GM18951 (cell line): Measurements from ENCODE around the gene ZNF506.
"Not testable (repeated sequence)": the region's sequence is repeated elsewhere in the genome, so short reads cannot be mapped to it uniquely, and the experiment has no call there.

Source experiments
- POLR2A ChIP-seq: IDR thresholded peaks from 4 replicates; pipeline ENCODE4 v1.6.1; 2011; ENCODE audit warnings: mild to moderate bottlenecking; ENCODE audit not compliant: insufficient read length, insufficient read depth; ENCODE audit errors: extremely low read depth
- in situ Hi-C: fragments of 300-500 bp; cut with MboI; formaldehyde crosslinking; loops from one replicate; pipeline ENCODE4 v1.12.0; 2022; ENCODE audit warnings: low sequenced_read_pairs, mixed read lengths, inconsistent platforms; ENCODE audit not compliant: unreplicated experiment

Gene ZNF506

DNA sequence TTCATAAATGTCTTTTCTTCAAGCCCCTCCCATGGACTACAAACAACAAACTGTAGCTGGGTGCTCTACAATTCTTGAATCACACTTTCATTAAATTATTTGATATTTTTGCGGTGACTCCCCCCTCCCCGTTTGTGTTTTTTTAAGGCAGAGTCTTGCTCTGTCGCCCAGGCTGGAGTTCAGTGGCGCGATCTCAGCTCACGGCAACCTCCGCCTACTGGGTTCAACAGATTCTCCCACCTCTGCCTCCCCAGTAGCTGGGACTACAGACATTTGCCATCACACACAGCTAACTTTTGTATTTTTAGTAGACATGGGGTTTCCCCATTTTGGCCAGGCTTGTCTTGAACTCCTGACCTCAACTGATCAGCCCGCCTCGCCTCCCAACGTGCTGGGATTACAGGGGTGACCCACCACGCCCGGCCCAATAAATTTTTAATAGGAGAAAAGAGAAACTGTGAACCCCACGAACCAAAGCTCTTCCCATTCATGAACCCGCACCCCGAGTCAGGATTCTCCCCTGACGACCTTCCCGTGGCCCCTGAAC is 703 bp downstream of the ZNF506 start:
- in situ Hi-C loops: no loop called here
- TF ChIP-seq POLR2A: no peak

DNA sequence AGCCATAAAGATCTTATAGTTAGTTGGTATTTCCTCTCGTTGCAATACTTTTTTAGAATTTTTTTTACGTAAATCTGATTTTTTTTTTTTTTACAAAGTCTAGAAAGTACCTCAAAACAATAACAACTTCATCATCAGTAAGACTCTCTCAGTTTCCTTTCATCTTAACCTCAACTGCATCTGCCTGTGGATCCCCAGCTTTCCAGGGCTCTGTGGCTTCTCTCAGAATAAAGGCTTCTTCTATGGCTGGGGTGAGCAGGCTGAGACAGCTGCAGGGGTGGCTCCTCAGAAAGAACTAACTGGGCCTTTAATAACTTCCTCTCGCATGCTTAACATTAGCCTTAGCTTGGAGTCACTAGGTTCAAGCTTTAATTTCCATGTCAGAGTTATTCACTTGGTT is 4.2 kb downstream of the ZNF506 start:
- no peak for TF ChIP-seq POLR2A
- in situ Hi-C loops: no loop called here

DNA sequence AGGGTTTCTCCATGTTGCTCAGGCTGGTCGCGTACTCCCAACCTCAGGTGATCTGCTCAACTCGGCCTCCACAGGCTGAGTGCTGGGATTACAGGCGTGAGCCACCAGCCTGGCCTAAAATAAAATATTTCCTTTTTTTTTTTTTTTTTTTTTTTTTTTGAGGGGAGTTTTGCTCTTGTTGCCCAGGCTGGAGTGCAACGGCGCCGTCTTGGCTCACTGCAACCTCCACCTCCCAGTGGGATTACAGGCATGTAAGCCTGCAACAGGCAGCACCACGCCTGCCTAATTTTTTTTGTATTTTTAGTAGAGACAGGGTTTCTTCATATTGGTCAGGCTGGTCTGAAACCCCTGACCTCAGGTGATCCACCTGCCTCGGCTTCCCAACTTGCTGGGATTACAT is 4.9 kb downstream of the ZNF506 start:
- TF ChIP-seq POLR2A: no peak
- in situ Hi-C loops: no loop called here

DNA sequence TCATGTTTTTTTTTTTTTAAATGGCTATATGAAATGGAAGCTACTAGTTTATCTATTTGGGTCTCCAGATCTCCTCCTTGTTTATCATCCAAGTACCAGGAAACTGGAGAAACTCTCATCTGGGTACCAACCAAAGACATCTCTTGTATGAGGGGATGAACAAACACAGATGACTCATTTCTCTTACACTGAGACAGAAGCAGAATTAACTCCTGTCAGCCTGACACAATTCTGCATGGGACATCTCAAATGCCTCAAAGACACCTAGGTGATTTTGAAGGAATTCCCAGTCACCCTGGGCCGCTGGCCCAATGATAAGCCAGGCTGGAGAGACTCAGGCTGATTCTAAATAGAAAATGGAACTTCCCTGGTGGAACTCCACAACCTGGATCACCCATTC is 9.6 kb downstream of the ZNF506 start:
- in situ Hi-C loops: not testable (repeated sequence)

DNA sequence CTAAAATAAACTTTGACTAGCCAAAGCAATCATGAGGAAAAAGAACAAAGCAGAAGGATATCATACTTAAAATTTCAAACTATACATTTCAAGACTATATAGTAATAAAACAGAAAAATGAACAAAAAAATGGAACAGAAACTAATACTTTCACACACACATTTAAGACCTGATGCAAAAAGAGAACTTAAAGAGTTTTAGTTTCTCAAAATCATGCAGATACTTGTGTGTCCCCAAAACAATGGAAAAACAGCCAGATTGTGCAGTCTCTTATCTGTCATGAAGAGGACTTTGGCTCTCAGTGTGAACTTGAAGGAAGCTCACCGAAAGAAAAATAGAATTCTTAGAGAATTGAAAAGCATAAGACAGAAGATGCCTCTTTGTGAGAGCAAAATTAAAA is 16.1 kb downstream of the ZNF506 start:
- TF ChIP-seq POLR2A: no peak
- in situ Hi-C loops: no loop called here

DNA sequence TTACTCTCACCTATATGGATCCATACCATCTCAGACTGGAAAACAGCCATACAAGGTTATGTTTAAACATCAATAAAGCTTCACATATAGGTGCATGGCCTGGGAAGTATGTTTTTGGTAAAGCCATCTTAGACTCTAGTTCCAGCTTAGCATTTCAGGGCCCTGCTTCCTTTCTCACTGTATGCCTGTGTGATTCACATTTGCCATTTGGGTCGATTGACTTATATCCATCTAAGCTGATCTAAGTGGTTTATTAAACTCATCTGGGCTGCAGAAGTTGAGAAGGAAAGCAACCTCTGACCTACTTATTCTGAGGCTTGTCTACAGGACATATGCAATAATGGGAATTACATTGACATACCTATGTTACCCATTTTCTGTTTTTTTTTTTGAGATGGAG is 33.5 kb downstream of the ZNF506 start:
- in situ Hi-C loops: no loop called here
- TF ChIP-seq POLR2A: no peak

DNA sequence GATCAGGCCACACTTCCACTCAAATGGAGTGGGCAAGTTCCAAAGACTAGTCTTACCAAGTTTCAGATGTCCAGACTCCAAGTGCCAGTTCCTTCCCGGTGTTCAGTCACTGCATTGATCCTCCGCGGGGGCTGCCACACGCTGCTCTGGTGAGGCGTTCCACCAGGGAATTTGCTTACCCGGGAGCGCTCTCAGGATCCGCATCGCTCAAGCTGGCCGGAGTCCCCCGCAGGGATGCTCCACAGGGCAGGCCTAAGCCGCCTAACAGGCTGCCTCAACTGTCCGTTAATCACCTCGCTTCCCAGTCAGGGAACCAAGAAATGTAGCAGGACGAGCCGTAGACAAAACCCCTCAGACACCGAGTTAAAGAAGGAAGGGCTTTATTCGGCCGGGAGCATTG is 36.1 kb downstream of the ZNF506 start:
- in situ Hi-C loops: not testable (repeated sequence)

DNA sequence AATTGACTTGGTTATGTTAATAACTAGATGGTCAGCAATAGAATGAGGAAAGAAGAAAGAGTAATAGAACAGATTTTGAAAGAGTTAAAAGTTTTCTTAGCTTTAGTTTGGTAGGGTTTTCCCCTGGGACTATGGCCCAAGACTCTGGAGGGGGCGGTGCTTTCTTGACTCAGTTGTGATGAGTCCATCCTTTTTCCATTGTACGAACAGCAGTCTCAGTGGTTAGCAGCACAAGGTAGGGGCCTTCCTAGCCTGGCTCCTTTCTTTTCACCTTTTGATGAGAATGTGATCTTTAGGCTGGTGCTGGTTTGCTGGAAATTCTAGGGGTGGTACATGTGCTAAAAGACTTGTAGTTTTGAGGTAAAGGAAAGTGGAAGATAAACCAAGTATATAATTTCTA is 38.8 kb downstream of the ZNF506 start:
- no peak for TF ChIP-seq POLR2A
- in situ Hi-C loops: no loop called here

DNA sequence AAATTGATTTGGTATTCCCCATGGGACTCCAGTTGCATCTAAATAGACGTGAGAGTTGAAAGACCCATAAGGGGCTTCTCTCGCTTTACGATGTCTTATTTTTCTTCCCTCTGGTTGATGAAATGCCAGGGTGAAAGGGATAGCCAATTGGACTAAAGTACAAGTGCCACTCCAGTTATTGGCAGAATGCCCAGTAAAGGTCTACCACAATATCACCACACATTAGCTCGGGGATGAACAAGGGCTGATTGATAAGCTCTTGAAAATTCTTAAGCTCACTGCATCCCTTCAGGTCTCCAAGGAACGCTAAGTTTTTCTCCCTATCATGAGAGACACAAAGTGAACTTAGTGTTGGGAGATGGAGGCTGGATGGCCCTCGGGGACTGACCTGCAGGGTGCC is 39.8 kb downstream of the ZNF506 start:
- in situ Hi-C loops: not testable (repeated sequence)

DNA sequence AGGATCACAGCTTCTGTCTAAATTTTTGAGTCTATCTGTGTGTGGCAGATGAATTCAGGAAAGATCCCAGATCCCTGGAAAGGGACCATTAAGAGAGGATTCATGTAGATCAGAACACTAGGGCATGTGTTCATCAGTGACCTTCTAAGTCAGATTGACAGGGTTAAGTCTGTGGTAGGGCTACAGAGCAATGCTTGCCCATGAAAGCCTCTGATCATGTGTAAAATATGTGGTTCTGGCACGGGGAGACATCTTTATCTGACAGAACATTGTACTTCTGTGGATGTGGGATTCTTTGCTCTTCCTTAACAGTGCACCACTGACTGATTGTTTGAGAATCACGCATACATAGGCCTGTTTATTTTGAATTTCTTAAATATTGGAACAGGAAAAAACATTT is 42.9 kb downstream of the ZNF506 start:
- TF ChIP-seq POLR2A: no peak
- in situ Hi-C loops: no loop called here

DNA sequence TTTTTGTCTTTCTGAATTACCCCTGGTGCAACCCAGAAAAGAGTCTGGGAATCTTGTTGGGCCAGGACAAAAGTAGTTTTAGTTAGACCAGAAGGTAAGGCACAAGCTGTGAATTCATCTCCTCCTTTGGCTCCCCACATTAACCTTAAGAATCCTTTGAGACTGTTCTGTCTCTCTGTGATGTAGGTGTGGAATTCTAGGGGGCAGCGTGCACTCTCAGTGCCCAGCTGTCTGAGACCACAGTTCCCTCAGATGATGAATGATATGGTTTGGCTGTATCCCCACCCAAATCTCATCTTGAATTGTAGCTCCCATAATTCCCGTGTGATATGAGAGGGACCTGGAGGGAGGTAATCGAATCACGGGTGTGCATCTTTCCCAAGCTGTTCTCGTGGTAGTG is 43.9 kb downstream of the ZNF506 start:
- TF ChIP-seq POLR2A: no peak
- in situ Hi-C loops: no loop called here

DNA sequence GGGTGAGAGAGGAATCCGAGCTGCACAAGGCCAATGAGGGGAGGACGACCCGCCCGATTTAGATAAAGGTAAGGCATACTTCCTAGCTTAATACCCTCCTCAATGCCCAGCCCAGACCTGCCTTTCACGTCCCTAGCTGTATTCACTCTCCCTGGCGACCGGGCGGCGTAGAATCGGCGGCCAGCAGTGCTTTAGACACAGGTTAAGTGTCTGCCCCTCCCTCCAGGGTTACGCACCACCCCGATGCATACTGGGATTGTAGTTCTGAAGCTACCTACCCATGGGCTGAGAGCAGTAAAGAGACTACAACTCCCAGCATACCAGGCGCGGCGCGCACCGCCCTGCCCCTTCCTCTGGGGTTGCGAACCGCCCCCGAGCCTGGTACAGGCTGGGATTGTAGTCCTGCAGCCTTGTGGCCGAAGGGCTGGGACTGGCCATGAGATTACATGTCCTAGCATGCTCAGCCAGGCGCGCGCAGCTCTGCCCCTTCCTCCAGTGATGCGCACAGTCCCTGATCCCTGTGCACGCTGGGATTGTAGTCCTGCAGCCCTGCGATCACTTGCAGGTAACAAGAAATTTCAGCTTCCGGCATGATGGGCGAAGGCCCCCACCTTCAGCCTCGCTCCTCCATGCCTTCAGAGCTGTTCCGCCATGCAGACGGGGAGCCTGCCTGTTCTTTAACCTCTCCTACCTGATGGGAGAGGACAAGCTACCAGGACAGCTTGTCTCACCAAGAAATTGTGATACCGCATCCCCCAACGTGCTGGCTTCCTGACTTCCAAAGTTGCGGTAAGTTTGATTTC is 45.1 kb downstream of the ZNF506 start:
- in situ Hi-C loops: no loop called here
- peak; percentile 76 for TF ChIP-seq POLR2A

DNA sequence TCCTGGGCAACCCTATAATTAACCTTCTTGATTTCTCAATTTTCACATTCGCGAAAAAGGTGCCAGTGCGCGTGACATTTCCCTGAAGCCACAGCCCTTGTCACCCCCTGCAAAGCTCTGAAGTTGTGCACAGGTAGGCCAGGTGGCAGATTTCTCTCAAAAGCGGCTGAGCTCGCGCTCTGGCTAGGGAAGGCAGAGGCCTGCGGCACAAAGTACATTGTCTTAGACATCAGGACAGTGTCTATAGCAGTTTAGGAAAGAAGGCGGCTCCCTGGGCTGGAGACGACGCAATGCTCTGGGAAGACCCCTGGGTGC is 45.7 kb downstream of the ZNF506 start:
- in situ Hi-C loops: no loop called here

DNA sequence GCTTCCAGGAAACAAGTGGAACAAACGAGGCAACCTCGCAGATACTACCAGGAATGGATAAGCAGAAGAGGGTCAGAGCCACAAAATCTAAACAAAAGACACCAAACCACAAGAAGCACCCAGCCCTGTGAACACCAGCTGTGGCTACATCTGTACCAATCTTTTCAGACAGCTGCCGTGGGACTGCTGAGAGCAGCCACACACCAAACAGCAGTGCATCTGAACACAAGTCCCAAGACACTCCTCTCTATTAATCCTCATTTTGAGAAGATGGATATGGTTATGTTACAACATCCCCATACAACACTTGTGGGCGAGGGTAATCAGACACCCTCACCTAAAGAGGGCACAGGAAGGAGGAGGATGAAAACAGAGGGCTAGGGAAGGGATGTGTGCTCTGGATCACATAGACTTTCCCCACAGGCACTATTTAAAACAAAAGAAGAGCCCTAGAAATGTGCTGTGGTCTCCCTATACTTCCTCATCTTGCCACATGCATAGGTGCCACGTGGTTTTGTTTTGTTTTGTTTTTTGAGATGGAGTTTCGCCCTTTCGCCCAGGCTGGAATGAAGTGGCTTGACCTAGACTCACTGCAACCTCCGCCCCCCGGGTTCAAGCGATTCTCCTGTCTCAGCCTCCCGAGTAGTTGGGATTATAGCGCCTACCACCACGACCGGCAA is 47.1 kb downstream of the ZNF506 start:
- no peak for TF ChIP-seq POLR2A
- in situ Hi-C loops: no loop called here

More for the DNA sequence above, 45.7 kb downstream of the ZNF506 start:
- TF ChIP-seq POLR2A: no peak

DNA sequence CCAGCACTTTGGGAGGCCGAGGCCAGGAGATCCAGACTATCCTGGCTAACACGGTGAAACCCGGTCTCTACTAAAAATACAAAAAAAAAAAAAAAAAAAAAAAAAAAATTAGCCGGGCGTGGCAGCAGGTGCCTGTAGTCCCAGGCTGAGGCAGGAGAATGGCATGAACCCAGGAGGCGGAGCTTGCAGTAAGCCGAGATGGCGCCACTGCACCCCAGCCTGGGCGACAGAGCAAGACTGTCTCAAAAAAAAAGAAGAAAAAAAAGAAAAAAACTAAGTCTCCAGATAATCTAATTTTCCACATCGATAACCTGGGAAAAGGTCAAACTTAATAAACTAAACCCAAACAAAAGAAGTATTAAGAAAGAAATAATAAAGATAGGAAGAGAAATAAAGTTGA is 49.6 kb downstream of the ZNF506 start:
- in situ Hi-C loops: not testable (repeated sequence)

DNA sequence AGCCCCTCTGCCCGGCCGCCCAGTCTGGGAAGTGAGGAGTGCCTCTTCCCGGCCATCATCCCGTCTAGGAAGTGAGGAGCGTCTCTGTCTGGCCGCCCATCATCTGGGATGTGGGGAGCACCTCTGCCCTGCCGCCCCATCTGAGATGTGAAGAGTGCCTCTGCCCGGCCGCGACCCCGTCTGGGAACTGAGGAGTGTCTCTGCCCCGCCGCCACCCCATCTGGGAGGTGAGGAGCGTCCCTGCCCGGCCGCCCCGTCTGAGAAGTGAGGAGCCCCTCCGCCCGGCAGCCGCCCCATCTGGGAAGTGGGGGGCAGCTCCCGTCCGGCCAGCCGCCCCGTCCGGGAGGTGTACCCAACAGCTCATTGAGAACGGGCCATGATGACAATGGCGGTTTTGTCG is 51.6 kb downstream of the ZNF506 start:
- in situ Hi-C loops: not testable (repeated sequence)
